SHP77 (cell line): Measurements from ENCODE around the gene NFATC2.
"Not testable (repeated sequence)": the region's sequence is repeated elsewhere in the genome, so short reads cannot be mapped to it uniquely, and the experiment has no call there.

ENCODE experiments used
- DNase-seq, 2 experiments: peaks; one replicate each; lab custom pipeline; 2025; lab: John Stamatoyannopoulos, UW

Gene NFATC2

GRCh38 chr20:51470499-51470820 is 72.1 kb downstream of the NFATC2 start:
- DNase-seq, result no peak

GRCh38 chr20:51469578-51470498 is 72.7 kb downstream of the NFATC2 start:
- DNase-seq, result peak in 1 of 2 experiments; percentile 7

- no peak for DNase-seq
Measured at GRCh38 chr20:51469046-51469445, 73.5 kb downstream of the NFATC2 start.

GRCh38 chr20:51468636-51469035 is 73.9 kb downstream of the NFATC2 start:
- DNase-seq, result no peak

GRCh38 chr20:51467956-51468626 is 74.4 kb downstream of the NFATC2 start:
- DNase-seq, result no peak

GRCh38 chr20:51463998-51464397 is 78.5 kb downstream of the NFATC2 start:
- no peak for DNase-seq

GRCh38 chr20:51463560-51463959 is 79.0 kb downstream of the NFATC2 start:
- no peak for DNase-seq

- no peak for DNase-seq
Measured at GRCh38 chr20:51462566-51463276, 79.8 kb downstream of the NFATC2 start.

- not testable (repeated sequence) for DNase-seq
Measured at GRCh38 chr20:51461846-51462245, 80.7 kb downstream of the NFATC2 start.

GRCh38 chr20:51461306-51461705 is 81.2 kb downstream of the NFATC2 start:
- DNase-seq, result peak in 1 of 2 experiments; percentile 10

GRCh38 chr20:51460569-51461265 is 81.8 kb downstream of the NFATC2 start:
- DNase-seq, result no peak

- DNase-seq, result no peak
Measured at GRCh38 chr20:51460163-51460562, 82.4 kb downstream of the NFATC2 start.

- DNase-seq, result no peak
Measured at GRCh38 chr20:51458751-51459439, 83.6 kb downstream of the NFATC2 start.

GRCh38 chr20:51457533-51457932 is 85.0 kb downstream of the NFATC2 start:
- no peak for DNase-seq

GRCh38 chr20:51456511-51457509 is 85.7 kb downstream of the NFATC2 start:
- DNase-seq, result peak; percentile 71 to 77

- DNase-seq, result no peak
Measured at GRCh38 chr20:51454250-51454865, 88.2 kb downstream of the NFATC2 start.

GRCh38 chr20:51452734-51453365 is 89.7 kb downstream of the NFATC2 start:
- DNase-seq, result no peak

- DNase-seq, result no peak
Measured at GRCh38 chr20:51452091-51452613, 90.4 kb downstream of the NFATC2 start.

- no peak for DNase-seq
Measured at GRCh38 chr20:51451484-51451883, 91.0 kb downstream of the NFATC2 start.
